Omental fat pad (tissue), 4 donors: ENCODE results near the gene ASB5. TPM values are rescaled to one million over a fixed set of nuclear protein-coding genes. Genes with fewer than 3 reads are reported as not detected.
"Not testable (repeated sequence)": the region's sequence is repeated elsewhere in the genome, so short reads cannot be mapped to it uniquely, and the experiment has no call there.

Experiments used
- ATAC-seq: fragments of 150-250 bp; one replicate; pipeline ENCODE4 v1.9.1; 2016; ENCODE audit warnings: mild to moderate bottlenecking, moderate library complexity; ENCODE audit not compliant: low FRiP score
- DNase-seq: peaks from one replicate; pipeline ENCODE4 v3.0.0-alpha.2; 2019; ENCODE audit warnings: low spot score
- CTCF ChIP-seq, 3 donors: fragments of 450-650 bp; IDR thresholded peaks; one replicate each; pipeline ENCODE4 v1.5.1; 2016 to 2017; ENCODE audit warnings: antibody characterized with exemption in 3 of 3, mild to moderate bottlenecking in 3 of 3, moderate library complexity in 2 of 3
- total RNA-seq, 4 donors: library from RNA; depleted of rRNA; stranded (reverse); fragments of >200 nt; gene quantifications; one replicate each; pipeline ENCODE4 v1.1.0, GENCODE V29; 2016

The ASB5 gene
- total RNA-seq, 4 donors from 2014 or later, result not detected

DNA sequence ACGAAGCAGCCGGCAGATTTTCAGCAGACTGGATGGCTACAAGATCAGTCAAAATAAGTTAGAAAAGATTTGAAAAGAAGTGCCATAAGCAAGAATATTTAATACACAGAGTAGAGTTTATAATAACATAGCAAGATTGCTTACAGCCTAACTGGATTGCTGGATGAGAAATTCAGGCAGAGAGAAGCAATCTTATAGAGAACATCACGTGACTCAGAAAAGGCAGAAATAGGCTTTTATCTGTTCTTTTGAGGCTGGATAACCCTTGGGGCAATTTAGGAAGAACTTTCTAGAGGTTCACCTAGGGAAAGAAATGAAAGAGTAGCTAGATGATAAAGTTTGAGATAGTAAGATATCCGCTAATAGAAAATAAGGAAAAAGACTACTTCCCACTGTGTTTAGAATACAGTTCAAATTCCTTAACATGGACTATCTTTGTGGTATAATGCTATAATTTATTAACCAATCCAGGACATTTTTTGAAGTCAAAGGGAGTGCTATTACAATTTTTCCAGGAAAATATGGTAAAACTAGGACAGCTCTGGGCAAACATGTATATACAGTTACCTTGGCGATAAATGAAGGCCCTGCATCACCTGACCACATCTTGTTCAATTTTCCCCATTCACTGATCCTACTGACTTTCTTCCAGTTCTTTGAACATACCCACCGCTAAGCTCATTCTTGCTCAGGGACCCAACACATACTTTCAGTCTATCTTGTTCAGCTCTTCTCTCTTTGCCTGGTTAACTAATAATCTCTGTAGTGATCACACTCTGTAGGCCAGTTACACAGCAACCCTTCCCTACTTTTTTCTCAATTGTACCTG is 38.0 kb upstream of the ASB5 start:
- TF ChIP-seq CTCF (IDR thresholded peaks at IDR 0.05), result no peak
- ATAC-seq, result no peak

GRCh38 chr4:176303938-176304337 is 34.9 kb upstream of the ASB5 start:
- no peak for TF ChIP-seq CTCF (IDR thresholded peaks at IDR 0.05)
- ATAC-seq, result no peak
- DNase-seq, result no peak

More for the DNA sequence above, 38.0 kb upstream of the ASB5 start:
- no peak for DNase-seq

- no peak for ATAC-seq
Measured at GRCh38 chr4:176302283-176303275, 33.6 kb upstream of the ASB5 start.

DNA sequence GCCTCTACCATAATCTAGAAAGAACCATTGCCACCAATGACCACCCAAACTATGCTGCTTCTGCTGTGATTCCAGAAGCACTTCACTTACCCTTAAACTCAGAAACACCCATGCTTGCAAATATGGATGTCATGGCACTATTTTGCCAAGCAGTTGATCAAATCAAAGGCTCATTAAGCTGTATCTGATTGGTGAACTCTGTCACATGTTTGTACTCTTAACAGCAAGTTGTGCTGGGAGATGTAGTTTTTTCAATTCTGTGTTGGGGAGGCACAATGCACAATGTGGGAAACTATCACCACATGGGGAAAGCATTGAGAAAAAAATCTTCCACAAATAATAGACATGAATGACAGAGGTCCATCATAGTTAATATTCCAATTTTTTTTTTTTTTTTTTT is 31.5 kb upstream of the ASB5 start:
- DNase-seq, result no peak
- ATAC-seq, result no peak
- TF ChIP-seq CTCF (IDR thresholded peaks at IDR 0.05), result no peak

More at GRCh38 chr4:176302283-176303275, 33.6 kb upstream of the ASB5 start:
- no peak for DNase-seq
- TF ChIP-seq CTCF (IDR thresholded peaks at IDR 0.05), result no peak

DNA sequence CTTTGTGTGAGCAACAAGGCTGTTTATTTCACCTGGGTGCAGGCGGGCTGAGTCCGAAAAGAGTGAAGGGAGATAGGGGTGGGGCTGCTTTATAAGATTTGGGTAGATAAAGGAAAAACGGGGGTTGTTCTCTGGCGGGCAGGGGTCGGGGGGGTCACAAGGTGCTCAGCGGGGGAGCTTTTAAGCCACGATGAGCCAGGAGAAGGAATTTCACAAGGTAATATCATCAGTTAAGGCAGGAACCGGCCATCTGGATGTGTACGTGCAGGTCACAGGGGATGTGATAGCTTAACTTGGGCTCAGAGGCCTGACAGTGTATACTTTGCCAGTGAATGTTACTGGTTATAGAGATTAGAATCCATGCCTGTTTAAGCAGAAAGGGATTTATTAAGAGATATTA is 31.0 kb upstream of the ASB5 start:
- DNase-seq (no peak), ATAC-seq (no peak)
- TF ChIP-seq CTCF (IDR thresholded peaks at IDR 0.05), result no peak

DNA sequence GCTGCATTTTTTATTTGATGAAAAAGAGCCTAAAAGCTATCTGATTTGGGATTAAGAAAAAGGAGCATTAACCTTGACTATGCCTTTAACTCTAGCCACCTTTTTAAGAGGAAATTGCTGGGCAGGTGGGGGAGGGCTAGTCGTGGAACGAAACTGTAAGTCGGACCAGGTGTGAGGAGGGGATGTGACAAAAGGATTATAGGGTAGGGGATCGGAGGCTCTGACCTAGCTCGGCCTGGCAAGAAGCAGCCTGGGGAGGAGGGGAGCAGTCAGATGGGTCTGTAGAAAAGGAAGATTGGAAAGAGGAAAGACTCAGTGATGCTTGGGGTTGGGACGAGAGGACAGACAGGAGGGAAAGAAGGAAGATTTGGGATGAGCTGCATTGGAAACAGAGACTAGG is 29.6 kb upstream of the ASB5 start:
- no peak for DNase-seq
- no peak for ATAC-seq
- no peak for TF ChIP-seq CTCF (IDR thresholded peaks at IDR 0.05)

DNA sequence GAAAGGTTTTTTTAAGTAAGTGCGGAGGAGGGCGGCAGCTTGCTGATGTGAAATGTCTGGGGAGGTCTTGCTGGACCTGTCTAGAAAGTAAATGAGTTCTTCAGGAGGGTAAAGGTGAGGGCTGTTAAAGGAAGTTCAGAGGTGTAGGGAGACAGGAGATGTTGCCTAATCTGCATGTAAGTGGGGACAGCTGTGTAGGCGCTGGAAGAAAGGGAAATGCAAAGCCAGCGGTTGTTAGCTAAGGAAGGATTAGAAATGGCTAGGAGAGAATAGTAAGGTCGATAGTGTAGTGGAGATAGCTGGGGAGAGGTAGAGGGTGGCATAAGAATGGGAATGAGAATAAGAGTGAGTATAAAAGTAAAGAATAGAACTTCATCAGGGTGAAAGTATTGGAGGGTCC is 26.9 kb upstream of the ASB5 start:
- ATAC-seq, DNase-seq: not testable (repeated sequence)
